Tibial nerve (tissue), 4 donors: ENCODE data around the gene ANGPTL7.

ENCODE experiments used
- CTCF ChIP-seq, 5 experiments: fragments of 200-600 bp in 3 of 5; fragments of 450-650 bp in 2 of 5; sonication (generic) in 3 of 5; IDR thresholded peaks; one replicate each; pipeline ENCODE4 v1.5.1; 2016 to 2019; ENCODE audit warnings: antibody characterized with exemption in 5 of 5, mild to moderate bottlenecking in 3 of 5, moderate library complexity in 2 of 5
- EP300 ChIP-seq, 2 donors: sonication (generic); formaldehyde crosslinking; IDR thresholded peaks; one replicate each; pipeline ENCODE4 v1.6.1; 2017; ENCODE audit warnings: antibody characterized with exemption in 2 of 2, mild to moderate bottlenecking in 1 of 2
- POLR2A ChIP-seq, 2 donors: fragments of 450-650 bp; IDR thresholded peaks; one replicate each; pipeline ENCODE4 v1.6.1; 2017; ENCODE audit warnings: antibody characterized with exemption in 2 of 2, mild to moderate bottlenecking in 2 of 2, moderate library complexity in 2 of 2

- no peak for TF ChIP-seq CTCF (IDR thresholded peaks at IDR 0.05)
- no peak for TF ChIP-seq POLR2A (IDR thresholded peaks at IDR 0.05)
- no peak for TF ChIP-seq EP300 (IDR thresholded peaks at IDR 0.05)
Observed at GRCh38 chr1:11214698-11215380, 25.7 kb downstream of the ANGPTL7 start.
